IMR-90 (cell line): Measurements from ENCODE around the gene LMOD2. TPM values are rescaled to one million over a fixed set of nuclear protein-coding genes. Genes with fewer than 3 reads are reported as not detected.

Experiments used
- ATAC-seq: fragments of 200-7000 bp; cut with Tn5 transposase; 2 replicates; pipeline ENCODE4 v1.9.1; 2020; ENCODE audit warnings: low read depth, mild to moderate bottlenecking, moderate library complexity
- BruUV-seq: library from RNA; stranded (reverse); fragments of 400-500 nt; replicated peaks from 2 replicates; lab custom pipeline; 2021; lab: Mats Ljungman, UMichigan
- CTCF ChIA-PET: fragments of 300-600 bp; formaldehyde crosslinking; extraction: SDS; loops from one replicate; lab custom pipeline; 2021; ENCODE audit warnings: antibody characterized with exemption; lab: Yijun Ruan, JAX
- POLR2A ChIA-PET: fragments of 300-600 bp; sonication (Branson Sonifier 250); formaldehyde crosslinking; loops from one replicate; lab custom pipeline; 2022; ENCODE audit warnings: antibody characterized with exemption; ENCODE audit not compliant: unreplicated experiment; lab: Charles Lee
- DNase-seq: peaks from one replicate; pipeline ENCODE4 v3.0.0; 2013
- H2AFZ ChIP-seq: replicated peaks from 2 replicates; pipeline ENCODE3; 2013; ENCODE audit warnings: low read length, mild to moderate bottlenecking; ENCODE audit not compliant: poor library complexity
- H2AK5ac ChIP-seq: 2 replicates; pipeline ENCODE4 v1.6.1; 2013; ENCODE audit warnings: low read depth, low read length, inconsistent platforms
- H2AK9ac ChIP-seq: replicated peaks from 2 replicates; pipeline ENCODE3; 2013; ENCODE audit warnings: mild to moderate bottlenecking, low read depth, low read length, moderate library complexity; ENCODE audit not compliant: poor library complexity
- H2BK120ac ChIP-seq: 2 replicates; pipeline ENCODE4 v1.6.1; 2013; ENCODE audit warnings: low read depth, low read length, inconsistent platforms
- H2BK15ac ChIP-seq: 3 replicates; pipeline ENCODE4 v1.6.1; 2013; ENCODE audit warnings: low read depth, low read length, inconsistent platforms
- H2BK20ac ChIP-seq: 2 replicates; pipeline ENCODE4 v1.6.1; 2013; ENCODE audit warnings: low read depth, mild to moderate bottlenecking, inconsistent platforms, low read length, moderate library complexity
- H2BK5ac ChIP-seq: 2 replicates; pipeline ENCODE4 v1.6.1; 2013; ENCODE audit warnings: mild to moderate bottlenecking, low read depth, low read length, inconsistent platforms; ENCODE audit not compliant: poor library complexity, severe bottlenecking
- H3K14ac ChIP-seq: replicated peaks from 2 replicates; pipeline ENCODE4 v1.6.1; 2013; ENCODE audit warnings: low read depth, low read length, inconsistent platforms
- H3K18ac ChIP-seq: 2 replicates; pipeline ENCODE4 v1.6.1; 2013; ENCODE audit warnings: low read depth, low read length, control low read depth
- H3K23ac ChIP-seq: 2 replicates; pipeline ENCODE4 v1.6.1; 2013; ENCODE audit warnings: low read depth, low read length, inconsistent platforms
- H3K27ac ChIP-seq: 2 replicates; pipeline ENCODE4 v1.5.1; 2013; ENCODE audit warnings: mild to moderate bottlenecking, control low read depth, low read length; ENCODE audit not compliant: insufficient read depth
- H3K27me3 ChIP-seq: 2 replicates; pipeline ENCODE4 v1.6.1; 2013; ENCODE audit warnings: low read length; ENCODE audit not compliant: control insufficient read depth, insufficient read depth
- H3K36me3 ChIP-seq: 2 replicates; pipeline ENCODE4 v1.6.1; 2013; ENCODE audit warnings: low read length, mixed read lengths; ENCODE audit not compliant: control insufficient read depth, insufficient read depth
- H3K4ac ChIP-seq: 2 replicates; pipeline ENCODE4 v1.6.1; 2013; ENCODE audit warnings: low read depth, low read length, inconsistent platforms
- H3K4me1 ChIP-seq: 2 replicates; pipeline ENCODE4 v1.6.1; 2013; ENCODE audit warnings: low read length, mixed read lengths; ENCODE audit not compliant: control insufficient read depth, insufficient read depth
- H3K4me2 ChIP-seq: 2 replicates; pipeline ENCODE4 v1.6.1; 2013; ENCODE audit warnings: low read depth, mild to moderate bottlenecking, control low read depth, low read length, moderate library complexity
- H3K4me3 ChIP-seq: 2 replicates; pipeline ENCODE4 v1.5.1; 2013; ENCODE audit warnings: low read depth, mild to moderate bottlenecking, control low read depth, low read length, moderate library complexity; ENCODE audit not compliant: insufficient read depth
- H3K56ac ChIP-seq: 2 replicates; pipeline ENCODE4 v1.6.1; 2013; ENCODE audit warnings: low read length, inconsistent platforms; ENCODE audit not compliant: insufficient read depth; ENCODE audit errors: extremely low read depth
- H3K79me1 ChIP-seq, 2 experiments: 2 replicates each; pipeline ENCODE4 v1.6.1; 2013; ENCODE audit warnings: low read length in 2 of 2, inconsistent platforms in 1 of 2, low read depth in 1 of 2
- H3K9ac ChIP-seq: 2 replicates; pipeline ENCODE4 v1.6.1; 2013; ENCODE audit warnings: low read depth, low read length, control low read depth
- H3K9me1 ChIP-seq: 2 replicates; pipeline ENCODE4 v1.6.1; 2013; ENCODE audit warnings: low read length, inconsistent platforms; ENCODE audit not compliant: insufficient read depth
- H3K9me3 ChIP-seq: 2 replicates; pipeline ENCODE4 v1.6.1; 2013; ENCODE audit warnings: low read length; ENCODE audit not compliant: control insufficient read depth, insufficient read depth
- H4K20me1 ChIP-seq: 2 replicates; pipeline ENCODE4 v1.6.1; 2013; ENCODE audit warnings: low read length, inconsistent platforms; ENCODE audit not compliant: insufficient read depth
- H4K5ac ChIP-seq: 2 replicates; pipeline ENCODE4 v1.6.1; 2013; ENCODE audit warnings: mild to moderate bottlenecking, low read depth, low read length, control low read depth
- H4K8ac ChIP-seq, 2 experiments: 2 replicates each; pipeline ENCODE4 v1.6.1; 2013; ENCODE audit warnings: low read depth in 2 of 2, low read length in 2 of 2, control low read depth in 1 of 2, inconsistent platforms in 1 of 2
- H4K91ac ChIP-seq: 2 replicates; pipeline ENCODE4 v1.6.1; 2013; ENCODE audit warnings: low read depth, low read length, inconsistent platforms; ENCODE audit not compliant: insufficient read depth
- SMC3 ChIP-seq: fragments of 150-350 bp; IDR thresholded peaks from 2 replicates; pipeline ENCODE4 v1.6.1; 2016; ENCODE audit warnings: low read depth, mild to moderate bottlenecking, antibody characterized with exemption, low read length, moderate library complexity
- WGBS, 2 experiments: methylation state at CpG; one replicate each; pipeline versions ENCODE4 v1.1.5 to v1.1.7; 2013; ENCODE audit warnings: missing lambda C conversion rate in 2 of 2; ENCODE audit not compliant: insufficient read length in 1 of 2; ENCODE audit errors: extremely low coverage in 2 of 2; 5-methylcytosine and 5-hydroxymethylcytosine counted together
- dilution Hi-C: fragments of 300-500 bp; cut with HindIII; formaldehyde crosslinking; loops from one replicate; pipeline ENCODE4 v1.14.3; 2018; ENCODE audit warnings: low sequenced_read_pairs; ENCODE audit not compliant: unreplicated experiment
- in situ Hi-C: fragments of 300-500 bp; cut with MboI; formaldehyde crosslinking; loops from 3 replicates; pipeline ENCODE4 v1.14.3; 2019; ENCODE audit warnings: low sequenced_read_pairs, inconsistent platforms, mixed read lengths
- intact Hi-C: fragments of 100-400 bp; cut with micrococcal nuclease; formaldehyde crosslinking; loops from 2 replicates; pipeline ENCODE4 v1.10.0; 2022
- polyA plus RNA-seq, 3 experiments: library from polyadenylated mRNA; depleted of rRNA; stranded (reverse); fragments of >200 nt; gene quantifications; 2 replicates each; pipeline ENCODE4 v1.2.3, GENCODE V29; 2012; ENCODE audit warnings: low replicate concordance in 1 of 3
- total RNA-seq: library from RNA; depleted of rRNA; stranded (reverse); fragments of >200 nt; gene quantifications from 2 replicates; pipeline ENCODE4 v1.2.3, GENCODE V29; 2012

The LMOD2 gene
- total and polyA plus RNA-seq, 2 of the 4 experiments (the other 2 are of a cell fraction): not detected

GRCh38 chr7:123621707-123622106 lies 34.0 kb upstream of the LMOD2 start:
- no peaks in the 10 kb centered on the region for H3K36me3 ChIP-seq
- no TSS peak for BruUV-seq
- no peak overlapping the region for H3K9ac ChIP-seq
- no peak overlapping the region for H2AFZ ChIP-seq
- dilution Hi-C loops: no loop called here
- no peak overlapping the region for H2AK9ac ChIP-seq
- no peak overlapping the region for H2BK20ac ChIP-seq
- no peaks in the 10 kb centered on the region for H3K9me3 ChIP-seq
- no peak overlapping the region for H3K4me3 ChIP-seq
- H3K4me1 ChIP-seq: peaks cover 3% of the 10 kb centered on the region; the same call in 1 of the 2 replicates
- H4K8ac ChIP-seq: no peak overlapping the region
- no peak overlapping the region for H2BK15ac ChIP-seq
- no peak overlapping the region for H3K4me2 ChIP-seq
- H3K79me1 ChIP-seq: no peaks in the 10 kb centered on the region
- no peak overlapping the region for H3K4ac ChIP-seq
- WGBS, 2 experiments: 40 to 100% methylated on average over 1 to 2 of the region's 4 CpGs
- H4K91ac ChIP-seq: no peak overlapping the region
- H3K14ac ChIP-seq: no peak overlapping the region
- no peak overlapping the region for H3K56ac ChIP-seq
- no peaks in the 10 kb centered on the region for H4K20me1 ChIP-seq
- H3K9me1 ChIP-seq: no peaks in the 10 kb centered on the region
- no peak overlapping the region for H2BK120ac ChIP-seq
- H4K5ac ChIP-seq: no peak overlapping the region
- intact Hi-C loops: no loop called here
- in situ Hi-C loops: no loop called here
- peaks cover 3% of the 10 kb centered on the region; the same call in 1 of the 2 replicates for H3K27me3 ChIP-seq
- H2AK5ac ChIP-seq: no peak overlapping the region
- H3K23ac ChIP-seq: no peak overlapping the region
- DNase-seq (no peak), ATAC-seq (no peak)
- no peak overlapping the region for H2BK5ac ChIP-seq
- no peak for TF ChIP-seq SMC3
- H3K27ac ChIP-seq: no peak overlapping the region
- ChIA-PET POLR2A (no interaction called here), CTCF (interaction anchor here (0.9 kb wide), 1 partner anchor 41 kb away, joined by 3 read pairs; no protein-coding TSS in a partner anchor)
- H3K18ac ChIP-seq: no peak overlapping the region
